Endometrium (tissue), 2 donors: Measurements from ENCODE around the gene FLOT1.

Source experiments
- FAIRE-seq: peaks from 2 replicates; lab custom pipeline; 2012; peaks lifted over from hg19 to GRCh38; lab: Jason Lieb, UNC
- donor health status: control.
- donor health status: control.

FLOT1 gene

GRCh38 chr6:30679765-30680535 is 62.5 kb downstream of the FLOT1 start:
- no peak for FAIRE-seq

- FAIRE-seq = no peak
Observed at GRCh38 chr6:30678964-30679726, 63.3 kb downstream of the FLOT1 start.
